ENCODE data around the gene CADPS2. TPM values are rescaled to one million over a fixed set of nuclear protein-coding genes. Genes with fewer than 3 reads are reported as not detected.

CADPS2 gene
- total RNA-seq, 4 donors from 2014 or later, result 8.7 to 27.9 (median 16.7) TPM

DNA sequence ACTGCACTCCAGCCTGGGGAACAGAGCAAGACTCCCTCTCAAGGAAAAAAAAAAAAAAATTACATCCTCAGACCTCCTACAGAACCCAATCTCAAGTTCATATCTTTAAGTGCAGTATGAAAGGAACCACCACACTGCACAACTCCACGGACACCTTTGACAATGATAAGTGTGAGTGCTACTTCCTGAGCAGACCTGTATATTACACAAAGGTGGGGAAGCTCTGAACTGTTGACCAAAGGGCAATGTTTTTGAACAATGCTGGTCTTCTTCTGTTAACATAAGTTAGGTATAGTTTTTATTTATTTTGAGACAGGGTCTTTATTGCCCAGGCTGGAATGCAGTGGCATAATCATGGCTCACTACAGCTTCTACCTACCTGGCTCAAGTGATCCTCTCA lies 129.4 kb downstream of the CADPS2 start:
- TF ChIP-seq, protein P1, sequence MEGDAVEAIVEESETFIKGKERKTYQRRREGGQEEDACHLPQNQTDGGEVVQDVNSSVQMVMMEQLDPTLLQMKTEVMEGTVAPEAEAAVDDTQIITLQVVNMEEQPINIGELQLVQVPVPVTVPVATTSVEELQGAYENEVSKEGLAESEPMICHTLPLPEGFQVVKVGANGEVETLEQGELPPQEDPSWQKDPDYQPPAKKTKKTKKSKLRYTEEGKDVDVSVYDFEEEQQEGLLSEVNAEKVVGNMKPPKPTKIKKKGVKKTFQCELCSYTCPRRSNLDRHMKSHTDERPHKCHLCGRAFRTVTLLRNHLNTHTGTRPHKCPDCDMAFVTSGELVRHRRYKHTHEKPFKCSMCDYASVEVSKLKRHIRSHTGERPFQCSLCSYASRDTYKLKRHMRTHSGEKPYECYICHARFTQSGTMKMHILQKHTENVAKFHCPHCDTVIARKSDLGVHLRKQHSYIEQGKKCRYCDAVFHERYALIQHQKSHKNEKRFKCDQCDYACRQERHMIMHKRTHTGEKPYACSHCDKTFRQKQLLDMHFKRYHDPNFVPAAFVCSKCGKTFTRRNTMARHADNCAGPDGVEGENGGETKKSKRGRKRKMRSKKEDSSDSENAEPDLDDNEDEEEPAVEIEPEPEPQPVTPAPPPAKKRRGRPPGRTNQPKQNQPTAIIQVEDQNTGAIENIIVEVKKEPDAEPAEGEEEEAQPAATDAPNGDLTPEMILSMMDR (IDR thresholded peaks at IDR 0.05; ENCODE audit: low read depth), result no peak

DNA sequence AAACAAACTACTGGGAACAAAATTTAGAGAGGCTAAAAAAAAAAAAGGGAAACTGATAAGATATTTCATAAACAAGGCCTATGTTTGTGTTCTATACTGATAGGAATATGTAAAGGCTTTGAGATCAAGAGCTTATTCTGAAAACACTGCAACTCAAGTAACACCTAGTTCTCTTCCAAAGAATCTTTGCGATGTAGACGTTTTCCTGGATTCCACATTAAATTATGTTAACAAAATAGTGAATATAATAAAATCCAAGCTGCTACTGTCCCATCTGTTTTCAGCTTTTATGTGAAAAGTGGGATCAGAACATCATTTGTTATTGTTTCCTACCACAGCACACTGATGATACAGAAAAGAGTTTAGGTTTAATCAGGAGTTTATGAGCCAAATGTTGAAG lies 130.6 kb downstream of the CADPS2 start:
- TF ChIP-seq, protein P1 (IDR thresholded peaks at IDR 0.05; ENCODE audit: low read depth), result no peak

DNA sequence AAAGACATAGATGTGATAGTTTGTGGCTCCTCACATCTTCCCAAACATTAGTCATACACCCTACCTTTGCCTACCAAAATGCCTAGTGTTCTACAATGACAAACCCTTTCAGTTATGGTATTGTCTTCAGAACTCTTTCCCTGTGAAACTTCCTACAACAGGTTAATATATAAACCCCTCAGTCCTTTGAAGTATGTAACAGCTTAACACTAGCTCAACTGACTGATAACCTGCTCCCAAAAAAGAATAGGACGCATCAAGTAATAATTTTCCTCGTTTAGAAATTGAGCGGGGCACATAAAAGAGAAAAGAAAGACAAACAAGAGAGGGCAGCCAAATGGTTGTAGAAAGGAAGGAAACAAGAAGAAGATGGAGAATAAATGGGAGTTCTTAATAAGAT lies 133.7 kb downstream of the CADPS2 start:
- TF ChIP-seq, protein P1 (IDR thresholded peaks at IDR 0.05; ENCODE audit: low read depth), result no peak

DNA sequence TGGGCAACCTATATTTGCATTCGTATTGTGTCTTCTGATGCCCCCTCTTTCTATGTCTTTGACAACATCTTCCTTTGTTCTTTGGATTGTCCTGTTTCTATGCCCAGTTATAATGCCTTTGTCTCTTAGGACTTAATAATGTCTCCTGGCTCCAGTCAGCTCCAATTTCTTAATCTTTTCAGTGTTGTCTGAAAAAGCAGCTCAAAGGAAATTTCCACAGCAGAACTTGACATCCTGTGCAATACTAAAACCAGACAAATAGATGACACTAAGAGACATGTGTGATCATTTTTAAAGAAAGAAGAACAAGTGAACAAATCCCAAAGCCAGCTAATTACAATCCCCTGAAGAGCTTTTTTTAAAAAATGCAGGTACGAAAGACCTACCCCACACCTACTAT lies 135.9 kb downstream of the CADPS2 start:
- TF ChIP-seq, protein P1 (IDR thresholded peaks at IDR 0.05; ENCODE audit: low read depth), result no peak

DNA sequence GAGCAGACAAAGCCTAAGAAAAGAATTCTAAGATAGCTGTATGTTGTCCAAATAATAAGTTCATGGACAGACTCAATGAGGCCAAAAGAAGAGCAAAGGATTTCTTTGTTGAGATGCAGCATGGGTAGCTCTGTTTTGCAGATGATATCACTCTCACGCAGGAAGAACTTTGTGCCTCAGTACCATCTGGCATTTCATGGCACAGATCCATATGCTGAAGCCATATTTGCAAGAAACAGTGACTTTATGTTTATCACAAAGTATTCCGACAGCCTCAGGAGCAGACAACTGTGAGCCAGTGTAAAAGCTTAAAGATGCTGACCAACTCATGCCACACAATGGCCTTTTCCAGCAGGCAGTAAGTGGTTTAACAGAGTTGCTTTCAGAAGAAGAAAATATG lies 138.1 kb downstream of the CADPS2 start:
- TF ChIP-seq, protein P1 (IDR thresholded peaks at IDR 0.05; ENCODE audit: low read depth), result no peak

DNA sequence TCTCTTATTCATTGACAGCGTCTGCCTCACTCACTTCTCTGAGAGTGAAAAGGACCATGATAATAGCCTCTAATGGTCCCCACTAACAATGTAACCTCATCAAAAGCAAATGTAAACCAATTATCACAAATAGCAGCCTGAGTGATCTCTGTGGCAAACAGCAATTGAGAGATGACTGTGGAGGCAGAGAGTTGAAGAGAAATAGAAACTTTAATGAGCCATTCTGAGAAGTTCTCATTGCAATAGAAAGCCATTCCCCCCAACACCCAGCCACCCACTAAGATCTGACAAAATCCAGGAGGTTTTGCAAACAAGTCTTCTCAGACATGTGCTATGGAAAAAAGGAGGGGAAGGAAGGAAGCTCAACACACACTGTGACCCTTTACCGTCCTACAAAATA lies 139.3 kb downstream of the CADPS2 start:
- TF ChIP-seq, protein P1 (IDR thresholded peaks at IDR 0.05; ENCODE audit: low read depth), result no peak

DNA sequence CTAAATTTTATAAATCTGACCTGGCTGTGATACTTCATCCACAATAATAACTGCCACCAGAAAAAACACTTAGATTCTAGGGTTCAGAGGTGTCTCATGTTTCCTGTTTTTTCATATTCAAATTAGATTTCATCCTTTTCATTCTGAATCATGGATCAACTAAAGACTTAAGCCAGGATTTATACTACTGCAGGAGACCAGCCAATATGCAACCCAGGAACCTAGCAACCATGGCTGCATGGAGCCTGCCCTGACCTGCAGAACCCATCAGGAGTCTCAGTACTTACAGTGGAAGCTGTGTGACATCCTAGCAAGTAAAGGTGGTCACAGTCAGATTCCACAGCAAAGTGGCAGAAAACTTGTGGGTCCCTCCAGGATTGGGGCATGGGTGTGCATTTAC lies 143.0 kb downstream of the CADPS2 start:
- TF ChIP-seq, protein P1 (IDR thresholded peaks at IDR 0.05; ENCODE audit: low read depth), result no peak

Data from subcutaneous adipose tissue (tissue), 4 donors.